GM23248 (cell line): ENCODE results near the gene FAXDC2. TPM values are rescaled to one million over a fixed set of nuclear protein-coding genes. Genes with fewer than 3 reads are reported as not detected.

Experiments
- DNase-seq: peaks from one replicate; pipeline ENCODE4 v3.0.0-alpha.2; 2015
- H2AFZ ChIP-seq: fragments of 200-600 bp; sonication (generic); 2 replicates; pipeline ENCODE4 v1.6.1; 2016; ENCODE audit warnings: antibody characterized with exemption
- H3F3A ChIP-seq: fragments of 200-600 bp; sonication (generic); 2 replicates; pipeline ENCODE4 v1.6.1; 2016; ENCODE audit warnings: mild to moderate bottlenecking, antibody characterized with exemption, mixed run types; ENCODE audit not compliant: insufficient read depth
- H3K27ac ChIP-seq: fragments of 200-600 bp; sonication (generic); 2 replicates; pipeline ENCODE4 v1.5.1; 2016; ENCODE audit warnings: mild to moderate bottlenecking
- H3K27me3 ChIP-seq: fragments of 200-600 bp; sonication (generic); replicated peaks from 2 replicates; pipeline ENCODE4 v1.6.1; 2016; ENCODE audit warnings: mild to moderate bottlenecking; ENCODE audit not compliant: insufficient read depth
- H3K36me3 ChIP-seq: fragments of 200-600 bp; sonication (generic); 2 replicates; pipeline ENCODE4 v1.6.1; 2016; ENCODE audit warnings: low read depth, mild to moderate bottlenecking
- H3K4me1 ChIP-seq: fragments of 200-600 bp; sonication (generic); 2 replicates; pipeline ENCODE4 v1.6.1; 2016; ENCODE audit warnings: mild to moderate bottlenecking; ENCODE audit not compliant: insufficient read depth
- H3K4me2 ChIP-seq: fragments of 200-600 bp; sonication (generic); one replicate; pipeline ENCODE4 v1.6.1; 2016; ENCODE audit warnings: mild to moderate bottlenecking; ENCODE audit not compliant: unreplicated experiment
- H3K4me3 ChIP-seq: fragments of 200-600 bp; sonication (generic); 2 replicates; pipeline ENCODE4 v1.5.1; 2016; ENCODE audit warnings: mild to moderate bottlenecking
- H3K79me2 ChIP-seq: fragments of 200-600 bp; sonication (generic); 2 replicates; pipeline ENCODE4 v1.6.1; 2016; ENCODE audit warnings: mild to moderate bottlenecking; ENCODE audit not compliant: insufficient read depth
- H3K9ac ChIP-seq: fragments of 200-600 bp; sonication (generic); 2 replicates; pipeline ENCODE4 v1.6.1; 2016; ENCODE audit warnings: mild to moderate bottlenecking
- H3K9me2 ChIP-seq: fragments of 200-600 bp; sonication (generic); 2 replicates; pipeline ENCODE4 v1.6.1; 2016; ENCODE audit warnings: mixed run types, mild to moderate bottlenecking, moderate library complexity; ENCODE audit not compliant: insufficient read depth
- H3K9me3 ChIP-seq: fragments of 200-600 bp; sonication (generic); one replicate; pipeline ENCODE4 v1.6.1; 2017; ENCODE audit warnings: low read depth
- H4K20me1 ChIP-seq: fragments of 200-600 bp; sonication (generic); 2 replicates; pipeline ENCODE4 v1.6.0; 2016; ENCODE audit not compliant: insufficient read depth
- EZH2 ChIP-seq: fragments of 200-600 bp; sonication (generic); IDR thresholded peaks from 2 replicates; pipeline ENCODE4 v1.6.1; 2018; ENCODE audit warnings: antibody characterized with exemption, mild to moderate bottlenecking; ENCODE audit not compliant: insufficient read depth, poor library complexity, severe bottlenecking
- EZH2phosphoT487 ChIP-seq: fragments of 200-600 bp; sonication (generic); IDR thresholded peaks from 2 replicates; pipeline ENCODE4 v1.6.1; 2018; ENCODE audit warnings: antibody characterized with exemption, moderate library complexity, mild to moderate bottlenecking, low read depth; ENCODE audit not compliant: insufficient read depth
- WGBS, 2 experiments: methylation state at CpG; one replicate each; pipeline ENCODE4 v1.1.6; 2015 to 2017; ENCODE audit warnings: low lambda C conversion rate in 2 of 2, low coverage in 1 of 2; ENCODE audit errors: missing lambda C conversion rate in 2 of 2; 5-methylcytosine and 5-hydroxymethylcytosine counted together
- in situ Hi-C: fragments of 300-500 bp; cut with MboI; formaldehyde crosslinking; loops from 2 replicates; pipeline ENCODE4 v1.15.0; 2020
- polyA plus RNA-seq: library from polyadenylated mRNA; unstranded; fragments of >200 nt; fragmentation: Nextera tagmentation; extraction: Ambion mirVana; gene quantifications from 2 replicates; pipeline ENCODE4 v1.2.1, GENCODE V29; 2016
- total RNA-seq: library from RNA; depleted of rRNA; stranded (reverse); fragments of >200 nt; shearing (Covaris generic); gene quantifications from 2 replicates; pipeline ENCODE4 v1.2.3, GENCODE V29; 2014; rRNA removed

The FAXDC2 gene
- 10.3 and 12.8 TPM in 2 replicates for total RNA-seq
- 5.4 and 6.7 TPM in 2 replicates for polyA plus RNA-seq

- Histone ChIP-seq H3K36me3 (no peaks in the 10 kb centered on the region), H3K79me2 (peaks cover 15% of the 10 kb centered on the region; the same call in 1 of the 2 replicates), H3K27ac (peak within 1 kb of the TSS; percentile 87), H2AFZ (peak within 1 kb of the TSS; percentile 98), H3K9me2 (no peaks in the 10 kb centered on the region), H3K4me2 (peak within 1 kb of the TSS; percentile 90), H3K9me3 (no peaks in the 10 kb centered on the region), H3K4me3 (peak within 1 kb of the TSS; percentile 76), H3K27me3 (no peaks in the 10 kb centered on the region), H3K9ac (peak within 1 kb of the TSS; percentile 79), H3F3A (peaks cover 26% of the 10 kb centered on the region), H4K20me1 (no peaks in the 10 kb centered on the region), H3K4me1 (peaks cover 20% of the 10 kb centered on the region)
- WGBS, 2 experiments = 1% methylated on average over 11 of the region's 11 CpGs
- in situ Hi-C loops = no loop called here
- no peak for TF ChIP-seq EZH2
- TF ChIP-seq EZH2phosphoT487 = no peak
- DNase-seq = peak; percentile 93
Measured at GRCh38 chr5:154850255-154851062, at the start of gene FAXDC2. Gene FAXDC2, minus strand, starts transcription at chr5:154850603. Its CDS starts 12,425 bp downstream, at chr5:154838178.

GRCh38 chr5:154900066-154900465 lies 49.7 kb upstream of the FAXDC2 start:
- in situ Hi-C loops = no loop called here
- no peaks in the 10 kb centered on the region for H3K79me2 ChIP-seq
- no peak overlapping the region for H3K4me2 ChIP-seq
- H3F3A ChIP-seq = no peaks in the 10 kb centered on the region
- no peak overlapping the region for H3K27ac ChIP-seq
- WGBS, 2 experiments = 10 to 18% methylated on average over 1 of the region's 1 CpG
- no peaks in the 10 kb centered on the region for H3K9me2 ChIP-seq
- no peak overlapping the region for H3K4me3 ChIP-seq
- no peak overlapping the region for H2AFZ ChIP-seq
- no peak overlapping the region for H3K9ac ChIP-seq
- no peaks in the 10 kb centered on the region for H3K27me3 ChIP-seq
- TF ChIP-seq EZH2 = no peak
- TF ChIP-seq EZH2phosphoT487 = no peak
- no peaks in the 10 kb centered on the region for H3K9me3 ChIP-seq
- H4K20me1 ChIP-seq = no peaks in the 10 kb centered on the region
- peaks cover 44% of the 10 kb centered on the region; the same call in 1 of the 2 replicates for H3K36me3 ChIP-seq
- no peaks in the 10 kb centered on the region for H3K4me1 ChIP-seq
- DNase-seq = no peak

GRCh38 chr5:154899151-154899816 lies 48.9 kb upstream of the FAXDC2 start:
- DNase-seq = peak; percentile 30

GRCh38 chr5:154898210-154898609 lies 47.8 kb upstream of the FAXDC2 start:
- H3K9me3 ChIP-seq = no peaks in the 10 kb centered on the region
- no peak overlapping the region for H3K27ac ChIP-seq
- WGBS, 2 experiments = 59 to 66% methylated on average over 4 of the region's 4 CpGs
- no peak overlapping the region for H3K9ac ChIP-seq
- H3K79me2 ChIP-seq = no peaks in the 10 kb centered on the region
- H3K36me3 ChIP-seq = peaks cover 46% of the 10 kb centered on the region; the same call in 1 of the 2 replicates
- no peak for DNase-seq
- H4K20me1 ChIP-seq = no peaks in the 10 kb centered on the region
- no peaks in the 10 kb centered on the region for H3K4me1 ChIP-seq
- no peak overlapping the region for H2AFZ ChIP-seq
- in situ Hi-C loops = no loop called here
- H3K27me3 ChIP-seq = no peaks in the 10 kb centered on the region
- TF ChIP-seq EZH2phosphoT487 (no peak), EZH2 (no peak)
- no peaks in the 10 kb centered on the region for H3F3A ChIP-seq
- no peaks in the 10 kb centered on the region for H3K9me2 ChIP-seq
- H3K4me2 ChIP-seq = no peak overlapping the region
- no peak overlapping the region for H3K4me3 ChIP-seq

More at GRCh38 chr5:154899151-154899816, 48.9 kb upstream of the FAXDC2 start:
- no peaks in the 10 kb centered on the region for H3K9me3 ChIP-seq
- no peaks in the 10 kb centered on the region for H3K4me1 ChIP-seq
- H2AFZ ChIP-seq = no peak overlapping the region
- H3K36me3 ChIP-seq = peaks cover 44% of the 10 kb centered on the region; the same call in 1 of the 2 replicates
- H3K9me2 ChIP-seq = no peaks in the 10 kb centered on the region
- H4K20me1 ChIP-seq = no peaks in the 10 kb centered on the region
- H3K4me3 ChIP-seq = no peak overlapping the region
- 50 to 54% methylated on average over 9 of the region's 9 CpGs for WGBS, 2 experiments
- TF ChIP-seq EZH2 (no peak), EZH2phosphoT487 (no peak)
- H3K27ac ChIP-seq = no peak overlapping the region
- no peaks in the 10 kb centered on the region for H3F3A ChIP-seq
- H3K79me2 ChIP-seq = no peaks in the 10 kb centered on the region
- no peak overlapping the region for H3K9ac ChIP-seq
- no peak overlapping the region for H3K4me2 ChIP-seq
- in situ Hi-C loops = no loop called here
- H3K27me3 ChIP-seq = no peaks in the 10 kb centered on the region
